Measurements from ENCODE around the gene SLC25A1. TPM values are rescaled to one million over a fixed set of nuclear protein-coding genes. Genes with fewer than 3 reads are reported as not detected.

Gene SLC25A1
- total and polyA plus RNA-seq, 2 experiments from 2014 or later = 140 to 238 TPM

- Histone ChIP-seq H3K27me3 (no peaks in the 10 kb centered on the region), H3K36me3 (no peaks in the 10 kb centered on the region), H3K4me1 (ENCODE audit: low read depth) (no peaks in the 10 kb centered on the region), H3K4me3 (no peak overlapping the region), H3K27ac (no peak overlapping the region), H3K9me3 (ENCODE audit: low read depth) (no peaks in the 10 kb centered on the region)
- TF ChIP-seq CTCF (IDR thresholded peaks at IDR 0.05; ENCODE audit: low read depth, low read length) = no peak
- DNase-seq (ENCODE audit: low read depth in 1 of 2, low spot score in 1 of 2) = no peak
Observed at GRCh38 chr22:19224557-19224956, 46.0 kb upstream of the SLC25A1 start.

GRCh38 chr22:19223617-19224016 is 45.1 kb upstream of the SLC25A1 start:
- no peaks in the 10 kb centered on the region for H3K36me3 ChIP-seq
- H3K4me1 ChIP-seq (ENCODE audit: low read depth) = peaks cover 5% of the 10 kb centered on the region
- H3K9me3 ChIP-seq (ENCODE audit: low read depth) = no peaks in the 10 kb centered on the region
- no peak overlapping the region for H3K4me3 ChIP-seq
- no peak for TF ChIP-seq CTCF (IDR thresholded peaks at IDR 0.05; ENCODE audit: low read depth, low read length)
- no peak overlapping the region for H3K27ac ChIP-seq
- H3K27me3 ChIP-seq = no peaks in the 10 kb centered on the region
- DNase-seq (ENCODE audit: low read depth in 1 of 2, low spot score in 1 of 2) = no peak

GRCh38 chr22:19223110-19223509 is 44.6 kb upstream of the SLC25A1 start:
- H3K27me3 ChIP-seq = no peaks in the 10 kb centered on the region
- H3K27ac ChIP-seq = no peak overlapping the region
- no peak for DNase-seq (ENCODE audit: low read depth in 1 of 2, low spot score in 1 of 2)
- H3K9me3 ChIP-seq (ENCODE audit: low read depth) = no peaks in the 10 kb centered on the region
- H3K4me1 ChIP-seq (ENCODE audit: low read depth) = peaks cover 10% of the 10 kb centered on the region
- no peaks in the 10 kb centered on the region for H3K36me3 ChIP-seq
- no peak for TF ChIP-seq CTCF (IDR thresholded peaks at IDR 0.05; ENCODE audit: low read depth, low read length)
- no peak overlapping the region for H3K4me3 ChIP-seq

GRCh38 chr22:19222242-19223005 is 43.9 kb upstream of the SLC25A1 start:
- no peak for DNase-seq (ENCODE audit: low read depth in 1 of 2, low spot score in 1 of 2)
- H3K4me3 ChIP-seq = no peak overlapping the region
- no peak for TF ChIP-seq CTCF (IDR thresholded peaks at IDR 0.05; ENCODE audit: low read depth, low read length)
- no peaks in the 10 kb centered on the region for H3K36me3 ChIP-seq
- H3K9me3 ChIP-seq (ENCODE audit: low read depth) = no peaks in the 10 kb centered on the region
- H3K27ac ChIP-seq = no peak overlapping the region
- H3K4me1 ChIP-seq (ENCODE audit: low read depth) = peaks cover 16% of the 10 kb centered on the region
- H3K27me3 ChIP-seq = no peaks in the 10 kb centered on the region

GRCh38 chr22:19220867-19221266 is 42.3 kb upstream of the SLC25A1 start:
- no peak for DNase-seq (ENCODE audit: low read depth in 1 of 2, low spot score in 1 of 2)
- H3K4me3 ChIP-seq = no peak overlapping the region
- H3K27me3 ChIP-seq = no peaks in the 10 kb centered on the region
- peaks cover 16% of the 10 kb centered on the region for H3K4me1 ChIP-seq (ENCODE audit: low read depth)
- H3K27ac ChIP-seq = no peak overlapping the region
- no peaks in the 10 kb centered on the region for H3K36me3 ChIP-seq
- no peaks in the 10 kb centered on the region for H3K9me3 ChIP-seq (ENCODE audit: low read depth)
- TF ChIP-seq CTCF (IDR thresholded peaks at IDR 0.05; ENCODE audit: low read depth, low read length) = no peak

Data from cardiac muscle cell (in vitro differentiated cells and primary cell).